Fibroblast of mammary gland (primary cell): Measurements from ENCODE around the gene TYK2.

Experiments
- DNase-seq: peaks from one replicate; pipeline ENCODE4 v3.0.0-alpha.2; 2010; ENCODE audit warnings: low read depth
- H3K4me3 ChIP-seq: 2 replicates; pipeline ENCODE4 v1.5.1; 2011; ENCODE audit warnings: low read depth, mild to moderate bottlenecking, low read length, moderate library complexity; ENCODE audit not compliant: control insufficient read depth
- TF ChIP-seq, protein P1 (sequence below): conservative IDR thresholded peaks from 2 replicates; pipeline ENCODE4 v1.5.1; 2011; ENCODE audit warnings: low read depth, low read length, inconsistent platforms; ENCODE audit not compliant: control insufficient read depth, insufficient read depth

TYK2 gene

DNA sequence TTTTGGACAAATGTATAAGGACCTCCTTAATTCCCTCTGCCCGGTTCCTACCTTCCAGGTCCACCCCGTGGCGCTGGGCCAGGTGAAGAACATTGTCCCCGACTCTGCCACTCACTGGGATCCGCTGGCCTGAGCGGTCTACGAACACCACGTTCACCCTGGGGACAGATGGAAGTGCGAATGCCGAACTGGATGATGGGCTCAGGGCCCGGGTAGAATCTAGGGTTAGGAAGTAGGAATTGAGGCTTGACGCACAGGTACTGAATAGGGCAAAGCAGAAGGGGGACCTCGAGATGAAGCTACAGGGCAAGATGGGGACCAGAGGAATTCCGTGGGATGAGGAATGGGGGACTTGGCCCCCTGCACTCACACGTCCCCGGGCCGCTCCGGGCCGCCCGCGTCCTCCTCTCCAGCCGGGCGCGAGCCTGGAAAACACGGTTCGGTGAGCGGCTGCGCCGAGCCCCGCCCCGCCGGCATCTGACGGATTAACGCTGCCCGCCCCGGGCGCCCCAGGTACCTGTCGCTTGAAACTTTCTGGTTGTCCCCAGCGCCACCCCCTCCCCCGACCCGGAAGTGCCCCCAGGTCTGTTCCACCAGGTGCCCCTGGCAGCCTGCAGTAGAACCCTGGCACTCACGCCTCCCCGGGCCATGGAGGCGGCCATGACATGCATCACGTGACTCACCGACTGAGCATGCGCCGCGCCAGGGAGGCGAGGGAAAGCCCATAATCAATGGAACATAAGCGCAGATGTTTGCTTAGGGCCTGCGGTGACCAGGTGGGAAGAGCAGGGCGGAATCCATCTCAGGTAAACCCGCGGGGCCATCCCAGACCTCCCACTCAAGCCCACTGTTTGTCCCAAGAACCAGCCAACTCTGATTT is 64.8 kb downstream of the TYK2 start, which contains the start of gene FDX2:
Gene FDX2, minus strand, starts transcription at position 681 of the 880 bp plus-strand sequence. Its CDS starts 19 bp downstream, at position 662.
- TF ChIP-seq, protein P1, sequence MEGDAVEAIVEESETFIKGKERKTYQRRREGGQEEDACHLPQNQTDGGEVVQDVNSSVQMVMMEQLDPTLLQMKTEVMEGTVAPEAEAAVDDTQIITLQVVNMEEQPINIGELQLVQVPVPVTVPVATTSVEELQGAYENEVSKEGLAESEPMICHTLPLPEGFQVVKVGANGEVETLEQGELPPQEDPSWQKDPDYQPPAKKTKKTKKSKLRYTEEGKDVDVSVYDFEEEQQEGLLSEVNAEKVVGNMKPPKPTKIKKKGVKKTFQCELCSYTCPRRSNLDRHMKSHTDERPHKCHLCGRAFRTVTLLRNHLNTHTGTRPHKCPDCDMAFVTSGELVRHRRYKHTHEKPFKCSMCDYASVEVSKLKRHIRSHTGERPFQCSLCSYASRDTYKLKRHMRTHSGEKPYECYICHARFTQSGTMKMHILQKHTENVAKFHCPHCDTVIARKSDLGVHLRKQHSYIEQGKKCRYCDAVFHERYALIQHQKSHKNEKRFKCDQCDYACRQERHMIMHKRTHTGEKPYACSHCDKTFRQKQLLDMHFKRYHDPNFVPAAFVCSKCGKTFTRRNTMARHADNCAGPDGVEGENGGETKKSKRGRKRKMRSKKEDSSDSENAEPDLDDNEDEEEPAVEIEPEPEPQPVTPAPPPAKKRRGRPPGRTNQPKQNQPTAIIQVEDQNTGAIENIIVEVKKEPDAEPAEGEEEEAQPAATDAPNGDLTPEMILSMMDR: no peak
- peak within 1 kb of the TSS; percentile 80 for H3K4me3 ChIP-seq
- DNase-seq: peak; percentile 72

DNA sequence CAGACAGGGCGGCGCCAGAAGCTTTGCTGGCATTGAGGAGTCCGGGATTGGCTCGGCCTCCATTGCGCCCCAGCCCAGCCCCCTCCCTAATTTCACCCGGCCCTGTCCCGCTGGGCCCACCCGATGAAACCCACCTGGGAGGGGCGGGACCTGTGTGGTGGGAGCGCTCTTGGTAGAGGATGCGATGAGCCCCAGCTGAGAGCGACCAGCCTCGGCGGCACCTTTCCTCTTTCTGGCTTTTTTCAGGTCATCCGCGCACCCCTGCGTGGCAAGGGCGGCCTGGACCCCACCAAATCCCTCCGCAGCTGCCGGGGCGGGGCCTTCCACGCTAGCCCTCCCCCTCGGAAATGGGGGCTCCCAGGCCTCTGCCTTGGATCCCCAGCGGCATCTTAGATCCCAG is 70.9 kb downstream of the TYK2 start, which contains the start of gene ZGLP1:
Gene ZGLP1, minus strand, starts transcription at position 393 of the 400 bp plus-strand sequence.
- H3K4me3 ChIP-seq: no peak within 1 kb of the TSS
- TF ChIP-seq, protein P1: no peak
- DNase-seq: no peak

DNA sequence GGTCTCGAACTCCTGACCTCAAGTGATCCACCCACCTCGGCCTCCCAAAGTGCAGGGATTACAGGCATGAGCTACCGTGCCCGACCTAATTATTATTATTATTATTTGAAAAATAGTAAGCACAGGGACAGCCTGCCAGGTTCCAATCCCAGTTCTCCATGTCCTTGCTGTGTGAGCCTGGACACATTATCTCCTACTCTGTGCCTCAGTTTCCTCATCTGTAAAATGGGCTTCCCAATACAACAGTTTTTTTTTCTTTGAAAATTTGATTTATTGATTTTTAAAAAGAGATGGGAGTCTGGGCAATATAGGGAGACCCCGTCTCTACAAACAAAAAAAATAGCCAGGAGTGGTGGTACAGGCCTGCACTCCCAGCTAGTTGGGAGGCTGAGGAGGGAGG is 74.0 kb downstream of the TYK2 start:
- TF ChIP-seq, protein P1: no peak
- H3K4me3 ChIP-seq: no peak overlapping the region
- no peak for DNase-seq

DNA sequence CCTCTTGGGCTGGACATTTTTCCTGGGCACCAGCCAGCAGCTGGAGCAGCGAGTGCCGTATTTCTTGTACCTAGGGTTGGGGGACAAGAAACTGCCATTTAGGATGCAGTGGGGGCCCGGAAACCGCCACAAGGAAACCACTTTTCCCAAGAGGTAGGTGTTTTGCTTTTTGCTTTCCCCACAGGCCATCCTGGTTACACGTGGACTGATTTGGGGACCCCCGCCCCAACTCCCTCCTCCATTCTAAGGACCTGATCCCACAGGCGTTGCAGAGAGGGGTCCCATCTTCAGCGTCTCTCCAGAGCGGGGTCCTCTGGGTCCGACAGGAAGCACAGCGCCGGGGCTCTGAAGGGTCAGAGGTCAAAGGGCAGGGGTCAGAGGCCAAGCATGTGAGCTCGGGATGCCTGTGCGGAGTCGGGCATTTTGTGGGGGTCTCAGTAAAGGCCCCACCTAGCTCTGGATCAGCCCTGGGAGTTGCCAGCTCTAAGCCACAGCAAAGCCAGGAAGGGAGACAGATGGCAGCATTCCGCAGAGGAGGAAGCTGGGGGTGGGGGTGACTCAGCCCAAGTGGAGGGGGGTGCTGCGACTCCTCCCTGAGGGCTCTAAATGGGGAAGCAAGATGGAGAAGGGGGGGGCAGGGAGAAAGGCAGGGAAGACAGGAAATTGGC is 75.1 kb downstream of the TYK2 start:
- TF ChIP-seq, protein P1: no peak
- DNase-seq: peak; percentile 60
- no peak overlapping the region for H3K4me3 ChIP-seq
